Glutamatergic neuron (in vitro differentiated cells): ENCODE measurements around the gene TTC28. TPM values are rescaled to one million over a fixed set of nuclear protein-coding genes. Genes with fewer than 3 reads are reported as not detected.
"Not testable (repeated sequence)": the region's sequence is repeated elsewhere in the genome, so short reads cannot be mapped to it uniquely, and the experiment has no call there.

Experiments
- DNase-seq: peaks from one replicate; pipeline ENCODE4 v3.0.0; 2022
- H3K27ac Mint-ChIP-seq: one replicate; pipeline ENCODE4 v1.8.0; 2020; ENCODE audit warnings: mild to moderate bottlenecking, mixed read lengths, inconsistent platforms; ENCODE audit not compliant: unreplicated experiment
- H3K27me3 Mint-ChIP-seq: one replicate; pipeline ENCODE4 v1.8.0; 2020; ENCODE audit warnings: mild to moderate bottlenecking, moderate library complexity, mixed read lengths, inconsistent platforms; ENCODE audit not compliant: unreplicated experiment
- H3K36me3 Mint-ChIP-seq: one replicate; pipeline ENCODE4 v1.8.0; 2020; ENCODE audit warnings: mild to moderate bottlenecking, mixed read lengths, inconsistent platforms; ENCODE audit not compliant: unreplicated experiment
- H3K4me1 Mint-ChIP-seq: one replicate; pipeline ENCODE4 v1.8.0; 2020; ENCODE audit warnings: mild to moderate bottlenecking, low read depth, mixed read lengths, inconsistent platforms; ENCODE audit not compliant: unreplicated experiment
- H3K4me3 Mint-ChIP-seq: one replicate; pipeline ENCODE4 v1.8.0; 2020; ENCODE audit warnings: mild to moderate bottlenecking, mixed read lengths, inconsistent platforms; ENCODE audit not compliant: unreplicated experiment
- H3K9me3 Mint-ChIP-seq: one replicate; pipeline ENCODE4 v1.8.0; 2020; ENCODE audit warnings: mild to moderate bottlenecking, moderate library complexity, mixed read lengths, inconsistent platforms; ENCODE audit not compliant: unreplicated experiment
- total RNA-seq: library from RNA; stranded (reverse); fragmentation: NEBNext Ultra II Directional; extraction: Animal tissue kit (Norgen Biotek cat#: 25700); gene quantifications from one replicate; pipeline ENCODE4 v1.2.1, GENCODE V29; 2021; ENCODE audit not compliant: unreplicated experiment
- TF ChIP-seq, protein P1 (sequence below): fragments of 200-600 bp; sonication (generic); IDR thresholded peaks from one replicate; pipeline ENCODE4 v1.5.0; 2021; ENCODE audit not compliant: partially characterized antibody, unreplicated experiment

TTC28 gene
- total RNA-seq, 1 donor from 2014 or later = 55.6 TPM

DNA sequence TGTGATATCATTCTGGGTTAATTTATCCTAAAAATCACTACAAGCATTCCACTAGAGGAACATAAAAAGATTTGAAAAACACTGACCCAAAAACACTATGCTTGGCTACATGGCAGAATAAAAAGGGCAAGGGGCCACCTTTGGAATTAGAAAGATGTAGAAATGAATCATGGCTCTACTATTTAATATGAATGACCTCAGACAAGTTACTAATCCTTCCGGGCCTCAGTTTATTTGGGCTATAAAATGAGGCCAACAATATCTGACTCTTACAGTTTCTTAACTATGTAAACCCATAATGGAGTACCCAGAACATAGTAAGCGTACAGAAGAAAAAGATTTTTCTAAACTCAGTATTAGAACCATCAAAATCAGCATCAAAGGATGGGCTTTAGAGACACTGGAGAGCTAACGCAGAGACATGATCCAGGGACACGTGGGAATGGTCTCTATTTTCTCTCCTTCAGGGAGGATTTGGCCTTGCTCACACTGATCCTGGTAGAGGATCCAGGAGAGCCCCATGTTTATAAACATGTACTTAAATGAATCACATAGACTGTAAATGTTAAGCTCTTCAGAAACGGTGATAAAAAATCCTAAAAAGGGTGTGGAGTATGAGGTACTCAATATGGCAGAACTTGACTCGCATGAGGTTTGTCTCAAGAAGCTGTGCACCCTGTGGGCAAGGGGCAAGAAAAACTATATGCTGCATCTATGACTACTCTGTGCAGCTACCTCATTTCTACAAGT, 472.2 kb downstream of the TTC28 start:
- H3K27me3 Mint-ChIP-seq = no peaks in the 10 kb centered on the region
- no peak overlapping the region for H3K27ac Mint-ChIP-seq
- no peaks in the 10 kb centered on the region for H3K9me3 Mint-ChIP-seq

DNA sequence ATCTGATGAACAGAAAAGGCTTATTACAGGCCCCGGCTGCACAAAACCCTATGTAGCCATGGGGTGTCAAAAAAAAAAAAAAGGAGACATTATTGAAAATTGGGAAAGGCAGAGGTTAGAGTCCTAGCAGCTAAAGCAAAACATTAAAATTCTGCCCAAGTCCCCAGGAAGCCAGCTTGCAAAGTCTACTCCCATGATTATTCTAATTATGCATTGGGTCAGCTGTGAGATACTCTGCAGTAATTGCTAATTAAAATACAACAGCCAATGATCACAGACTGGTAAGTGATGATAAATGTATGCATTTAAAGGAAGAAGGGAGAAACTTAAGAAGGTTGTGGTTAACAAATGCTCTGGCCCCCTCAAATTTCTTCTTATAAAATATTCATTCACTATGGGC, 473.7 kb downstream of the TTC28 start:
- DNase-seq = no peak
- peaks cover 5% of the 10 kb centered on the region for H3K4me1 Mint-ChIP-seq
- H3K36me3 Mint-ChIP-seq = peaks cover 6% of the 10 kb centered on the region
- H3K4me3 Mint-ChIP-seq = no peak overlapping the region
- TF ChIP-seq, protein P1, sequence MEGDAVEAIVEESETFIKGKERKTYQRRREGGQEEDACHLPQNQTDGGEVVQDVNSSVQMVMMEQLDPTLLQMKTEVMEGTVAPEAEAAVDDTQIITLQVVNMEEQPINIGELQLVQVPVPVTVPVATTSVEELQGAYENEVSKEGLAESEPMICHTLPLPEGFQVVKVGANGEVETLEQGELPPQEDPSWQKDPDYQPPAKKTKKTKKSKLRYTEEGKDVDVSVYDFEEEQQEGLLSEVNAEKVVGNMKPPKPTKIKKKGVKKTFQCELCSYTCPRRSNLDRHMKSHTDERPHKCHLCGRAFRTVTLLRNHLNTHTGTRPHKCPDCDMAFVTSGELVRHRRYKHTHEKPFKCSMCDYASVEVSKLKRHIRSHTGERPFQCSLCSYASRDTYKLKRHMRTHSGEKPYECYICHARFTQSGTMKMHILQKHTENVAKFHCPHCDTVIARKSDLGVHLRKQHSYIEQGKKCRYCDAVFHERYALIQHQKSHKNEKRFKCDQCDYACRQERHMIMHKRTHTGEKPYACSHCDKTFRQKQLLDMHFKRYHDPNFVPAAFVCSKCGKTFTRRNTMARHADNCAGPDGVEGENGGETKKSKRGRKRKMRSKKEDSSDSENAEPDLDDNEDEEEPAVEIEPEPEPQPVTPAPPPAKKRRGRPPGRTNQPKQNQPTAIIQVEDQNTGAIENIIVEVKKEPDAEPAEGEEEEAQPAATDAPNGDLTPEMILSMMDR = no peak
- no peaks in the 10 kb centered on the region for H3K27me3 Mint-ChIP-seq
- no peak overlapping the region for H3K27ac Mint-ChIP-seq
- no peaks in the 10 kb centered on the region for H3K9me3 Mint-ChIP-seq

More for the DNA sequence above, 472.2 kb downstream of the TTC28 start:
- peaks cover 5% of the 10 kb centered on the region for H3K4me1 Mint-ChIP-seq
- no peak overlapping the region for H3K4me3 Mint-ChIP-seq
- TF ChIP-seq, protein P1 = no peak
- H3K36me3 Mint-ChIP-seq = peaks cover 6% of the 10 kb centered on the region
- no peak for DNase-seq

DNA sequence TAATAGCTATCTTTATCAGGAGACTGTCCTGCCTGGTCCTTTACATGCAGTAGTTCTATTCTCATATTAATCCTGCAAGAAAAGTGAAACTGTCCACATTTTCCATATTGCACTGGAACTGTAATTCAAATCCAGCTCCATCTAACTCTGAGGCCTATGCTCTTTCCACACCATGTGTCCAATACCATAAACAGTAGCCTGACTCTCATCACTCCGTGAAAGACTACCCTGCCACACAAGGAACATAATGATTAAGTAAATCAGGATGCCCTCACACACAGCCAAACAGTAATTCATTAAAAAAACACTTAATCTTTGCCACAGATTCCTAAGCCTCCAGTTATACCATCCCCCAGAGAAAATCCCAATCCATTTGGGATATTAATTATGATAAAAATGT, 475.3 kb downstream of the TTC28 start:
- Mint-ChIP-seq H3K9me3 (no peaks in the 10 kb centered on the region), H3K36me3 (no peaks in the 10 kb centered on the region), H3K4me3 (no peak overlapping the region), H3K27ac (no peak overlapping the region), H3K27me3 (no peaks in the 10 kb centered on the region), H3K4me1 (peaks cover 4% of the 10 kb centered on the region)
- TF ChIP-seq, protein P1 = no peak
- DNase-seq = no peak

DNA sequence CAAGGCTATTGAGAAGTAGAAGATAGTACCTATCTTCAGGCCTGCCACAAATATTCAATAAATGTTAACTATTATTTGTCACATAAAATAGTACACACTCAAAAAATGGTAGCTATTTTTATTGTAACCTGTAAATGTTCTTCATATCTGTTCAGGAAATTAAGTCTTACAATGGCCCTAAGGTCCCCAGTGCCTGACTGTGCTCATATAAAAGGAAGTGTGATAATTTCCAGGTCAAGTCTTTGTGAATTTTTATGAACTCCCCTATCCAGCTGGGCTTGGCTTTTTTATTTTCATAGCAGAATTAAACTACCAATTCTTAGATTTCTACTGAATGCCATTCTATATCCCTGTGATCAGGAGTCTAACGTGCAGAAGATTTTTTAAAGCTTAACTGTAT, 476.4 kb downstream of the TTC28 start:
- H3K27ac Mint-ChIP-seq = no peak overlapping the region

DNA sequence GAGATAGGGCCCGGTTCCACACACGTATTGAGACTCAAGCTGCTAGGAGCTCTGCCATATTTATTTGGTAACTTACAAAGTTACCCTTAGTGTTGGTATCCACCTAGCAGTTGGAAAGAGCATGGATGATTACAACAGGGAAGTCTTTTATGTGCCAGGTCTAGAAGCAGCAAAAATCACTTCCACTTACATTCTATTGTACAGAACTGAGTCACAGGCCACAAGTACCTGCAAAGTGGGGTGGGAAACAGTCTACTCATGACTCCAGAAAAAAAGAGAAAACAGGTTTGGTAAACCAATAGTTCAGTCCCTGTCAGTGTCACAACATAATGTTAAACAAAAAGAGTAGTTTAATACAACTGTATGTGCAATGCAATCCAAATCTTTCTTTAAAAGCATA, 480.9 kb downstream of the TTC28 start:
- H3K27me3 Mint-ChIP-seq = no peaks in the 10 kb centered on the region
- no peak for DNase-seq
- no peaks in the 10 kb centered on the region for H3K4me1 Mint-ChIP-seq
- peaks cover 3% of the 10 kb centered on the region for H3K9me3 Mint-ChIP-seq
- H3K27ac Mint-ChIP-seq = no peak overlapping the region
- no peaks in the 10 kb centered on the region for H3K36me3 Mint-ChIP-seq
- H3K4me3 Mint-ChIP-seq = no peak overlapping the region
- TF ChIP-seq, protein P1 = no peak

More for the DNA sequence above, 476.4 kb downstream of the TTC28 start:
- H3K27me3 Mint-ChIP-seq = no peaks in the 10 kb centered on the region
- peaks cover 2% of the 10 kb centered on the region for H3K4me1 Mint-ChIP-seq
- no peaks in the 10 kb centered on the region for H3K9me3 Mint-ChIP-seq
- TF ChIP-seq, protein P1 = no peak
- H3K4me3 Mint-ChIP-seq = no peak overlapping the region
- no peak for DNase-seq
- no peaks in the 10 kb centered on the region for H3K36me3 Mint-ChIP-seq

DNA sequence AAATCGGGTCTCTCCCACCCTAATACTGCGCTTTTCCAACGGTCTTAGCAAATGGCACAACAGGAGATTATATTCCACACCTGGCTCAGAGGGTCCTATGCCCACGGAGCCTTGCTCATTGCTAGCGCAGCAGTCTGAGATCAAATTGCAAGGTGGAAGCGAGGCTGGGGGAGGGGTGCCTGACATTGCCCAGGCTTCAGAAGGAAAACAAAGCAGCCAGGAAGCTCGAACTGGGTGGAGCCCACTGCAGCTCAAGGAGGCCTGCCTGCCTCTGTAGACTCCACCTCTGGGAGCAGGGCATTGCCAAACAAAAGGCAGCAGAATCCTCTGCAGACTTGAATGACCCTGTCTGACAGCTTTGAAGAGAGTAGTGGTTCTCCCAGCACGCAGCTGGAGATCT, 488.1 kb downstream of the TTC28 start:
- not testable (repeated sequence) for H3K36me3 Mint-ChIP-seq, H3K27me3 Mint-ChIP-seq, H3K4me1 Mint-ChIP-seq, H3K4me3 Mint-ChIP-seq, H3K9me3 Mint-ChIP-seq, DNase-seq, H3K27ac Mint-ChIP-seq
